AG04450 (cell line): ENCODE measurements around the gene BCAR3. TPM values are rescaled to one million over a fixed set of nuclear protein-coding genes. Genes with fewer than 3 reads are reported as not detected.

Experiments used
- CTCF ChIA-PET: fragments of 300-600, 350-600 bp; formaldehyde crosslinking; extraction: SDS; loops from one replicate; lab custom pipeline; 2022; ENCODE audit warnings: antibody characterized with exemption, inconsistent platforms; lab: Charles Lee
- POLR2A ChIA-PET: fragments of 350-600 bp; formaldehyde crosslinking; extraction: SDS; loops from one replicate; lab custom pipeline; 2021; ENCODE audit warnings: antibody characterized with exemption, inconsistent platforms; lab: Yijun Ruan, JAX
- DNase-seq: peaks from one replicate; pipeline ENCODE4 v3.0.0-alpha.2; 2011; ENCODE audit warnings: low read depth, low spot score
- H3K27ac ChIP-seq: one replicate; pipeline ENCODE4 v1.5.1; 2012; ENCODE audit warnings: low read depth, low read length, control low read depth
- H3K27me3 ChIP-seq: one replicate; pipeline ENCODE4 v1.6.0; 2012; ENCODE audit warnings: low read length; ENCODE audit not compliant: control insufficient read depth, insufficient read depth
- H3K4me3 ChIP-seq: 2 replicates; pipeline ENCODE4 v1.5.1; 2011; ENCODE audit warnings: mild to moderate bottlenecking, low read depth, low read length, control low read depth
- H3K9me3 ChIP-seq: 2 replicates; pipeline ENCODE4 v1.5.1; 2012; ENCODE audit warnings: low read length; ENCODE audit not compliant: control insufficient read depth, insufficient read depth
- CTCF ChIP-seq: IDR thresholded peaks from 2 replicates; pipeline ENCODE4 v1.5.1; 2011; ENCODE audit warnings: low read depth, low read length, control low read depth, inconsistent platforms
- polyA plus RNA-seq: library from polyadenylated mRNA; depleted of rRNA; stranded (reverse); fragments of >200 nt; gene quantifications from 2 replicates; pipeline ENCODE4 v1.2.3, GENCODE V29; 2011

BCAR3 gene
- polyA plus RNA-seq, 1 experiment = 20.6 TPM

- Histone ChIP-seq H3K27me3 (no peaks in the 10 kb centered on the region), H3K27ac (no peak overlapping the region), H3K4me3 (no peak overlapping the region), H3K9me3 (no peaks in the 10 kb centered on the region)
- ChIA-PET CTCF (interaction anchor here (1.4 to 2.2 kb wide), 2 partner anchors 19 to 165 kb away, joined by 4 to 6 read pairs; no protein-coding TSS in a partner anchor), POLR2A (no interaction called here)
- no peak for TF ChIP-seq CTCF
- DNase-seq = no peak
These were observed 33.0 kb downstream of the BCAR3 start for GRCh38 chr1:93648656-93649055.

- H3K4me3 ChIP-seq = no peak overlapping the region
- POLR2A ChIA-PET = no interaction called here
- DNase-seq = no peak
- TF ChIP-seq CTCF = no peak
- no peaks in the 10 kb centered on the region for H3K27me3 ChIP-seq
- CTCF ChIA-PET = interaction anchor here (1.3 kb wide), 1 partner anchor 172 kb away, joined by 4 read pairs; no protein-coding TSS in a partner anchor
- H3K27ac ChIP-seq = no peak overlapping the region
- H3K9me3 ChIP-seq = no peaks in the 10 kb centered on the region
These were observed 40.1 kb downstream of the BCAR3 start for GRCh38 chr1:93641527-93641926.

GRCh38 chr1:93640656-93641440, 40.8 kb downstream of the BCAR3 start:
- Histone ChIP-seq H3K27ac (no peak overlapping the region), H3K27me3 (no peaks in the 10 kb centered on the region), H3K4me3 (no peak overlapping the region), H3K9me3 (no peaks in the 10 kb centered on the region)
- CTCF ChIA-PET = interaction anchor here (1.3 kb wide), 2 partner anchors 12 to 173 kb away, joined by 4 to 9 read pairs; no protein-coding TSS in a partner anchor
- no peak for TF ChIP-seq CTCF
- POLR2A ChIA-PET = interaction anchor here (0.6 kb wide), 1 partner anchor 203 kb away, joined by 3 read pairs; no protein-coding TSS in a partner anchor
- no peak for DNase-seq

GRCh38 chr1:93638981-93639380, 42.7 kb downstream of the BCAR3 start:
- no peak for TF ChIP-seq CTCF
- no peak overlapping the region for H3K4me3 ChIP-seq
- ChIA-PET CTCF (interaction anchor here (0.7 to 3.0 kb wide), 3 partner anchors 10 to 335 kb away, joined by 3 to 16 read pairs (median 5); no protein-coding TSS in a partner anchor), POLR2A (interaction anchor here (0.6 kb wide), 1 partner anchor 423 kb away, joined by 9 read pairs; no protein-coding TSS in a partner anchor)
- H3K27me3 ChIP-seq = no peaks in the 10 kb centered on the region
- no peaks in the 10 kb centered on the region for H3K9me3 ChIP-seq
- H3K27ac ChIP-seq = no peak overlapping the region
- DNase-seq = no peak

- H3K9me3 ChIP-seq = no peaks in the 10 kb centered on the region
- no peak for TF ChIP-seq CTCF
- no peak overlapping the region for H3K27ac ChIP-seq
- ChIA-PET POLR2A (no interaction called here), CTCF (interaction anchor here (1.7 to 3.0 kb wide), 2 partner anchors 9 to 207 kb away, joined by 5 to 16 read pairs; no protein-coding TSS in a partner anchor)
- DNase-seq = no peak
- H3K27me3 ChIP-seq = no peaks in the 10 kb centered on the region
- no peak overlapping the region for H3K4me3 ChIP-seq
These were observed 43.3 kb downstream of the BCAR3 start for GRCh38 chr1:93638307-93638847.
